Type B pancreatic cell (in vitro differentiated cells): ENCODE data around the gene SLC12A4. TPM values are rescaled to one million over a fixed set of nuclear protein-coding genes. Genes with fewer than 3 reads are reported as not detected.

Experiments used
- DNase-seq: peaks from one replicate; pipeline ENCODE4 v3.0.0; 2021; ENCODE audit warnings: mixed read lengths; ENCODE audit not compliant: unreplicated experiment; ENCODE audit errors: extremely low spot score
- H3K27ac Mint-ChIP-seq: 2 replicates; pipeline ENCODE4 v1.8.0; 2021; ENCODE audit warnings: mild to moderate bottlenecking, mixed read lengths
- H3K27me3 Mint-ChIP-seq: 2 replicates; pipeline ENCODE4 v1.8.0; 2021; ENCODE audit warnings: mixed read lengths
- H3K36me3 Mint-ChIP-seq: 2 replicates; pipeline ENCODE4 v1.8.0; 2021; ENCODE audit warnings: mixed read lengths
- H3K4me1 Mint-ChIP-seq: one replicate; pipeline ENCODE4 v1.8.0; 2021; ENCODE audit warnings: mixed read lengths; ENCODE audit not compliant: unreplicated experiment
- H3K4me3 Mint-ChIP-seq: 2 replicates; pipeline ENCODE4 v1.8.0; 2021; ENCODE audit warnings: mild to moderate bottlenecking, mixed read lengths
- H3K9me3 Mint-ChIP-seq: 2 replicates; pipeline ENCODE4 v1.8.0; 2021; ENCODE audit warnings: mixed read lengths
- CTCF ChIP-seq: fragments of 200-600 bp; sonication (generic); conservative IDR thresholded peaks from 2 replicates; pipeline ENCODE4 v1.5.0; 2021; ENCODE audit warnings: antibody characterized with exemption, mild to moderate bottlenecking
- total RNA-seq: library from RNA; stranded (reverse); gene quantifications from 2 replicates; pipeline ENCODE4 v1.2.1, GENCODE V29; 2021; ENCODE audit warnings: low replicate concordance

The SLC12A4 gene
- total RNA-seq, 1 donor from 2014 or later: 48.1 TPM

GRCh38 chr16:67946128-67946569, 22.3 kb downstream of the SLC12A4 start:
- Mint-ChIP-seq H3K36me3 (no peaks in the 10 kb centered on the region), H3K9me3 (no peaks in the 10 kb centered on the region), H3K27ac (no peak overlapping the region), H3K4me1 (peaks cover 3% of the 10 kb centered on the region), H3K27me3 (no peaks in the 10 kb centered on the region), H3K4me3 (no peak overlapping the region)
- DNase-seq: no peak
- no peak for TF ChIP-seq CTCF

GRCh38 chr16:67945392-67945933, 23.0 kb downstream of the SLC12A4 start:
- H3K27me3 Mint-ChIP-seq: no peaks in the 10 kb centered on the region
- H3K27ac Mint-ChIP-seq: no peak overlapping the region

GRCh38 chr16:67944690-67945391, 23.6 kb downstream of the SLC12A4 start:
- Mint-ChIP-seq H3K27ac (no peak overlapping the region), H3K36me3 (no peaks in the 10 kb centered on the region), H3K4me3 (no peak overlapping the region), H3K9me3 (no peaks in the 10 kb centered on the region), H3K27me3 (no peaks in the 10 kb centered on the region), H3K4me1 (peaks cover 3% of the 10 kb centered on the region)
- no peak for TF ChIP-seq CTCF
- no peak for DNase-seq

More at GRCh38 chr16:67945392-67945933, 23.0 kb downstream of the SLC12A4 start:
- no peaks in the 10 kb centered on the region for H3K9me3 Mint-ChIP-seq
- no peak for DNase-seq
- H3K4me3 Mint-ChIP-seq: no peak overlapping the region
- peaks cover 3% of the 10 kb centered on the region for H3K4me1 Mint-ChIP-seq
- TF ChIP-seq CTCF: no peak
- H3K36me3 Mint-ChIP-seq: no peaks in the 10 kb centered on the region

GRCh38 chr16:67943619-67944504, 24.6 kb downstream of the SLC12A4 start, which contains the start of gene LCAT:
Gene LCAT (minus strand): TSS chr16:67944120. CDS start chr16:67944101, 19 bp downstream.
- Mint-ChIP-seq H3K4me3 (no peak within 1 kb of the TSS), H3K27me3 (no peaks in the 10 kb centered on the region), H3K4me1 (peaks cover 3% of the 10 kb centered on the region), H3K9me3 (no peaks in the 10 kb centered on the region), H3K36me3 (no peaks in the 10 kb centered on the region), H3K27ac (no peak within 1 kb of the TSS)
- no peak for TF ChIP-seq CTCF
- no peak for DNase-seq

GRCh38 chr16:67943256-67943618, 25.2 kb downstream of the SLC12A4 start:
- Mint-ChIP-seq H3K4me3 (no peak overlapping the region), H3K27ac (no peak overlapping the region), H3K27me3 (no peaks in the 10 kb centered on the region), H3K36me3 (no peaks in the 10 kb centered on the region), H3K4me1 (peaks cover 3% of the 10 kb centered on the region), H3K9me3 (no peaks in the 10 kb centered on the region)
- no peak for DNase-seq
- no peak for TF ChIP-seq CTCF
